RKO (cell line): ENCODE measurements around the gene CXCR4.
A peak's percentile ranks its signal among the peaks of the same experiment; 100 is the strongest.

Experiments
- DNase-seq: peaks from one replicate; pipeline ENCODE4 v3.0.0-alpha.2; 2016; ENCODE audit warnings: low spot score

The CXCR4 gene

GRCh38 chr2:136131961-136132824 is 14.2 kb upstream of the CXCR4 start:
- DNase-seq: no peak

GRCh38 chr2:136131484-136131960 is 13.6 kb upstream of the CXCR4 start:
- DNase-seq: no peak

GRCh38 chr2:136130511-136130910 is 12.6 kb upstream of the CXCR4 start:
- no peak for DNase-seq

GRCh38 chr2:136130045-136130444 is 12.1 kb upstream of the CXCR4 start:
- no peak for DNase-seq

- DNase-seq: peak; percentile 11
Measured at GRCh38 chr2:136129601-136130000, 11.7 kb upstream of the CXCR4 start.

GRCh38 chr2:136128905-136129304 is 11.0 kb upstream of the CXCR4 start:
- no peak for DNase-seq

GRCh38 chr2:136128366-136128765 is 10.4 kb upstream of the CXCR4 start:
- no peak for DNase-seq

GRCh38 chr2:136127356-136127755 is 9.4 kb upstream of the CXCR4 start:
- DNase-seq: no peak

GRCh38 chr2:136126421-136126926 is 8.5 kb upstream of the CXCR4 start:
- DNase-seq: no peak

GRCh38 chr2:136126021-136126420 is 8.1 kb upstream of the CXCR4 start:
- no peak for DNase-seq

GRCh38 chr2:136125236-136125635 is 7.3 kb upstream of the CXCR4 start:
- DNase-seq: no peak

GRCh38 chr2:136124805-136125204 is 6.9 kb upstream of the CXCR4 start:
- no peak for DNase-seq

- DNase-seq: no peak
Measured at GRCh38 chr2:136122661-136123060, 4.7 kb upstream of the CXCR4 start.

GRCh38 chr2:136121204-136121910 is 3.4 kb upstream of the CXCR4 start:
- DNase-seq: no peak

GRCh38 chr2:136119717-136120675 is 2.0 kb upstream of the CXCR4 start:
- no peak for DNase-seq

- no peak for DNase-seq
Measured at GRCh38 chr2:136118819-136119716, 1.1 kb upstream of the CXCR4 start.

GRCh38 chr2:136117391-136117841 is 533 bp downstream of the CXCR4 start:
- DNase-seq: no peak

- no peak for DNase-seq
Measured at GRCh38 chr2:136116813-136117390, 1.0 kb downstream of the CXCR4 start.

GRCh38 chr2:136116151-136116812 is 1.7 kb downstream of the CXCR4 start:
- no peak for DNase-seq
